Spleen (tissue), 11 donors: Measurements from ENCODE around the gene CLOCK. TPM values are rescaled to one million over a fixed set of nuclear protein-coding genes. Genes with fewer than 3 reads are reported as not detected.

Experiments used
- DNase-seq: peaks from one replicate; pipeline ENCODE4 v3.0.0-alpha.2; 2020
- H3K27ac ChIP-seq, 8 donors: fragments of 200-600 bp; sonication (generic) in 7 of 8; 1 replicate in 4 of 8; 2 replicates in 4 of 8; pipeline versions ENCODE4 v1.5.0 to v1.8.0; 2016 to 2021; ENCODE audit warnings: inconsistent platforms in 4 of 8, mild to moderate bottlenecking in 4 of 8, moderate library complexity in 1 of 8
- H3K27me3 ChIP-seq, 7 donors: fragments of 200-600 bp; sonication (generic) in 6 of 7; replicated peaks in 1 of 7; 1 replicate in 4 of 7; 2 replicates in 3 of 7; pipeline versions ENCODE4 v1.5.0 to v1.8.0; 2016 to 2021; ENCODE audit warnings: inconsistent platforms in 3 of 7, mild to moderate bottlenecking in 1 of 7
- H3K36me3 ChIP-seq, 6 donors: fragments of 200-600 bp; sonication (generic) in 5 of 6; 1 replicate in 4 of 6; 2 replicates in 2 of 6; pipeline versions ENCODE4 v1.5.0 to v1.8.0; 2016 to 2021; ENCODE audit warnings: inconsistent platforms in 2 of 6
- H3K4me1 ChIP-seq, 6 donors: fragments of 200-600 bp; sonication (generic) in 5 of 6; 1 replicate in 3 of 6; 2 replicates in 3 of 6; pipeline versions ENCODE4 v1.5.0 to v1.8.0; 2016 to 2021; ENCODE audit warnings: inconsistent platforms in 3 of 6
- H3K4me3 ChIP-seq, 8 donors: fragments of 200-600 bp; sonication (generic) in 7 of 8; 1 replicate in 4 of 8; 2 replicates in 4 of 8; pipeline versions ENCODE4 v1.5.0 to v1.8.0; 2016 to 2021; ENCODE audit warnings: inconsistent platforms in 4 of 8, mild to moderate bottlenecking in 4 of 8, moderate library complexity in 2 of 8
- H3K9me3 ChIP-seq, 8 donors: fragments of 200-600 bp; sonication (generic) in 7 of 8; 1 replicate in 4 of 8; 2 replicates in 4 of 8; pipeline versions ENCODE4 v1.5.0 to v1.8.0; 2016 to 2021; ENCODE audit warnings: inconsistent platforms in 4 of 8
- POLR2A ChIP-seq, 3 donors: fragments of 450-650 bp; IDR thresholded peaks; one replicate each; pipeline ENCODE4 v1.5.1; 2017; ENCODE audit warnings: antibody characterized with exemption in 3 of 3, mild to moderate bottlenecking in 1 of 3
- POLR2AphosphoS5 ChIP-seq, 3 donors: sonication (generic); formaldehyde crosslinking; IDR thresholded peaks; one replicate each; pipeline ENCODE4 v1.5.1; 2017; ENCODE audit warnings: antibody characterized with exemption in 3 of 3
- WGBS, 5 donors: extraction: QIAGEN DNeasy Blood & Tissue Kit in 3 of 5; methylation state at CpG; one replicate each; pipeline versions ENCODE4 v1.1.5 to v1.1.7; 2013 to 2018; 5-methylcytosine and 5-hydroxymethylcytosine counted together
- intact Hi-C: fragments of 100-400 bp; cut with DNase I; formaldehyde crosslinking; loops from one replicate; pipeline ENCODE4 v1.15.0; 2023; ENCODE audit warnings: low total_unique reads
- polyA plus RNA-seq, 3 donors: library from polyadenylated mRNA; stranded (reverse); fragments of 200-250 nt; gene quantifications; one replicate each; pipeline ENCODE4 v1.2.1, GENCODE V29; 2013
- total RNA-seq, 7 donors: library from RNA; depleted of rRNA in 3 of 7; stranded (reverse); fragments of >200 nt in 3 of 7; fragmentation: NEBNext Ultra II Directional in 4 of 7; extraction: Animal tissue kit (Norgen Biotek cat#: 25700) in 4 of 7; gene quantifications; one replicate each; pipeline versions ENCODE4 v1.1.0 to v1.2.1, GENCODE V29; 2016 to 2021
- TF ChIP-seq, protein P1 (sequence below), 11 experiments: fragments of 200-600 bp in 7 of 11; fragments of 450-650 bp in 4 of 11; sonication (generic) in 4 of 11; IDR thresholded peaks in 8 of 11; conservative IDR thresholded peaks in 3 of 11; 1 replicate in 7 of 11; 2 replicates in 4 of 11; pipeline versions ENCODE4 v1.4.0 to v1.8.0; 2016 to 2021; ENCODE audit warnings: antibody characterized with exemption in 11 of 11, inconsistent platforms in 4 of 11, mild to moderate bottlenecking in 1 of 11
- donor health status: healthy with polysubstance abuse.
- donor health status: DM: no; HTN: no; CAD: no; lungs with moderate emphysema.
- donor health status: DM: no; HTN: no; CAD: no.
- donor health status: Bipolar disorder and iron deficiency.
- donor health status: healthy.
- donor health status: DM: no; HTN: no; CAD: no.
- donor health status: DM: yes; HTN: yes; CAD: no.

CLOCK gene
- total and polyA plus RNA-seq, 10 donors = 1.9 to 29.4 (median 18.1) TPM

DNA sequence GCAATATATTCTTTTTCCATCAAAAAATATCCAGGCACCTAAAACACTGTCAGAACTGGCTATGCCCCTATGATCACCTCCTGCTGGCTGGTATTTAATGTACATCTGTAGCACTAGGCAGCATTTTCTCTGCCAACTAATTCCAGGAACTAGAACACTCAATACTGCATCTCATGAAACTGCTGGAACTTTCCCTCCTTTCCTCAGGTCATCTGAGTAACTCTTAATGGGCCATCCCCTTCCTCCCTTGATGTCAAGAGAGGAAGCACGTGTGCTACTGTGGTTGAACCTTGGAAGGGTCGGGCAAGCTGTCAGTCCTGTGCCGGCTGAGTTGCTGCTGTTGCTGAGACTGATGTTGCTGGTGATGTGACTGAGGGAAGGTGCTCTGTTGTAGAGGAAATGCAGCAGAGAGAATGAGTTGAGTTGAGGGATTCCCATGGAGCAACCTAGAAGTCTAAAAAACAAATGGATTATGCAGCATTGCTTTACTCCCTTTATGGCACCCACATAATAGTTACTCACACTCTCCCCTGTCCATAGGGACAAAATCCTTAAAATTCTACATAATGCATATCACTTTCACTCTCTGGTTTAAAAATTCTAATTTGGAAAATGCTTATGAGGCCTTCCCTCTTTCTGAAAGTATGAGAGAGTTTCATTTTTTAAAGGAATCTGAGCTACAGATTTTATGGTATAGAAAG lies 111.4 kb downstream of the CLOCK start:
- Histone ChIP-seq H3K4me1 (peaks cover 0 to 11% (median 5%) of the 10 kb centered on the region in 6 donors), H3K27ac (peak overlapping the region in 1 of 8 donors; percentile 59), H3K27me3 (no peaks in the 10 kb centered on the region), H3K4me3 (no peak overlapping the region), H3K9me3 (no peaks in the 10 kb centered on the region), H3K36me3 (peaks cover 0 to 92% (median 34%) of the 10 kb centered on the region in 6 donors)
- intact Hi-C loops = no loop called here
- TF ChIP-seq, protein P1, sequence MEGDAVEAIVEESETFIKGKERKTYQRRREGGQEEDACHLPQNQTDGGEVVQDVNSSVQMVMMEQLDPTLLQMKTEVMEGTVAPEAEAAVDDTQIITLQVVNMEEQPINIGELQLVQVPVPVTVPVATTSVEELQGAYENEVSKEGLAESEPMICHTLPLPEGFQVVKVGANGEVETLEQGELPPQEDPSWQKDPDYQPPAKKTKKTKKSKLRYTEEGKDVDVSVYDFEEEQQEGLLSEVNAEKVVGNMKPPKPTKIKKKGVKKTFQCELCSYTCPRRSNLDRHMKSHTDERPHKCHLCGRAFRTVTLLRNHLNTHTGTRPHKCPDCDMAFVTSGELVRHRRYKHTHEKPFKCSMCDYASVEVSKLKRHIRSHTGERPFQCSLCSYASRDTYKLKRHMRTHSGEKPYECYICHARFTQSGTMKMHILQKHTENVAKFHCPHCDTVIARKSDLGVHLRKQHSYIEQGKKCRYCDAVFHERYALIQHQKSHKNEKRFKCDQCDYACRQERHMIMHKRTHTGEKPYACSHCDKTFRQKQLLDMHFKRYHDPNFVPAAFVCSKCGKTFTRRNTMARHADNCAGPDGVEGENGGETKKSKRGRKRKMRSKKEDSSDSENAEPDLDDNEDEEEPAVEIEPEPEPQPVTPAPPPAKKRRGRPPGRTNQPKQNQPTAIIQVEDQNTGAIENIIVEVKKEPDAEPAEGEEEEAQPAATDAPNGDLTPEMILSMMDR (IDR thresholded peaks at IDR 0.05 in 8 of 11, conservative IDR thresholded peaks at IDR 0.05 in 3 of 11) = no peak
- TF ChIP-seq POLR2AphosphoS5 (IDR thresholded peaks at IDR 0.05) = peak in 1 of 3 donors; percentile 44
- no peak for DNase-seq
- WGBS, 5 donors = 4 to 11% (median 6%) methylated on average over 3 of the region's 3 CpGs

DNA sequence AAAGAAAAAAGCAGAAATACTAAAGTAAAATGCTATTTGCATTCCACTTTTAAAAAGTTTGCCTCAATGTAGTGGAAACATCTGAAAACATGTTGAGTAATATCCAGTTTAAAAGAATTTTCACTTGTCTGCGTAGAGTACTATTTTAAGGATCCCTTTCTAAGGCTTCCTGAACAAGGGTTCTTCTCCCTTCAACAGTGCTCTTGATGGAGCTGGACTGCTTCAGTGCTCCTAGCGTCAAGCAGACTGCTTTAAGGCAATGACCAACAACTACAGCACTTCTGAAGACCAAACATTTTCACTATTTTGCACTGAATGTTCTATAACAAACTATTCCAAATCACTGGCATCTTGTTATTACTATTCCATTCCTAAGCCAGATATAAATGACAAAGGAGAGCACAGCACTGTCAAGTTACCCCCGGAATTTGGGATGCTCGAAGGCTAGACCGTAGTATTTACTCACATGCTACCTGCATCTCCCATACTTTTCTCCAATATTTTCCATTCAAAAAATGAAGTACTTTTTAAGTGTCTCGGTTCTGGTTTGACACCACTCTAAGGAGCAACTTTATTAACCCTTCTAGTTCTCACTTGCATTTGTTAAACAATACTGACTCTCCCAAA lies 114.9 kb downstream of the CLOCK start:
- no peak overlapping the region for H3K27ac ChIP-seq
- no peak for DNase-seq
- intact Hi-C loops = no loop called here
- no peaks in the 10 kb centered on the region for H3K9me3 ChIP-seq
- no peak overlapping the region for H3K4me3 ChIP-seq
- H3K36me3 ChIP-seq = peaks cover 0 to 97% (median 50%) of the 10 kb centered on the region in 6 donors
- peaks cover 0 to 11% (median 5%) of the 10 kb centered on the region in 6 donors for H3K4me1 ChIP-seq
- no peak for TF ChIP-seq POLR2A (IDR thresholded peaks at IDR 0.05)
- peak in 1 of 3 donors; percentile 6 for TF ChIP-seq POLR2AphosphoS5 (IDR thresholded peaks at IDR 0.05)
- TF ChIP-seq, protein P1 (IDR thresholded peaks at IDR 0.05 in 8 of 11, conservative IDR thresholded peaks at IDR 0.05 in 3 of 11) = no peak
- WGBS, 5 donors = 76 to 91% (median 79%) methylated on average over 6 of the region's 6 CpGs
- H3K27me3 ChIP-seq = no peaks in the 10 kb centered on the region

DNA sequence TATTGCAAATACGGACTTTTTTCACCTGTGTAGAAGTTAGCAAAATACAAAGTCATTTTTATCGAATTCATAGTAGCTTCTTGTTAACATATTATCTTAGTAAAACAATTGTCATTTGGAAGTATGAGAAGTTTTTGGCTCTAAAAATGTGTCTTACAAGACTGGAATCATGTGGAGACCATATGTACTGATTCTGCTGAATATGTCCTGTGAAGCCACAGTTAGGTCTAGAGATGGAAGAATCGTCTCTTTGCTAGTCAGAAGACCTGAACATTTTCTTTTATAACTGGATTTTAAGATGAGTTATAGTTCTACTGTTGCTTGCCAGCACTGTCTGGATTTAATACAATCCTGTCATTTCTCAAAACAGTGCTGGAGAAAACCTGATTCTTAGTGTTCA lies 121.9 kb downstream of the CLOCK start:
- TF ChIP-seq, protein P1 (IDR thresholded peaks at IDR 0.05 in 8 of 11, conservative IDR thresholded peaks at IDR 0.05 in 3 of 11) = no peak
- TF ChIP-seq POLR2A (IDR thresholded peaks at IDR 0.05) (no peak), POLR2AphosphoS5 (IDR thresholded peaks at IDR 0.05) (no peak)
- intact Hi-C loops = no loop called here
- Histone ChIP-seq H3K27me3 (no peaks in the 10 kb centered on the region), H3K27ac (no peak overlapping the region), H3K9me3 (no peaks in the 10 kb centered on the region), H3K4me3 (no peak overlapping the region), H3K36me3 (peaks cover 0 to 100% (median 81%) of the 10 kb centered on the region in 6 donors), H3K4me1 (no peaks in the 10 kb centered on the region)
- 92 to 96% (median 95%) methylated on average over 3 of the region's 3 CpGs for WGBS, 5 donors
- no peak for DNase-seq

GRCh38 chr4:55416176-55416575 lies 130.5 kb downstream of the CLOCK start:
- Histone ChIP-seq H3K27ac (no peak overlapping the region), H3K4me1 (no peaks in the 10 kb centered on the region), H3K9me3 (no peaks in the 10 kb centered on the region), H3K27me3 (no peaks in the 10 kb centered on the region), H3K4me3 (no peak overlapping the region), H3K36me3 (peaks cover 0 to 100% (median 80%) of the 10 kb centered on the region in 6 donors)
- WGBS, 5 donors = 93 to 94% (median 94%) methylated on average over 3 of the region's 3 CpGs
- TF ChIP-seq POLR2AphosphoS5 (IDR thresholded peaks at IDR 0.05) (no peak), POLR2A (IDR thresholded peaks at IDR 0.05) (no peak)
- TF ChIP-seq, protein P1 (IDR thresholded peaks at IDR 0.05 in 8 of 11, conservative IDR thresholded peaks at IDR 0.05 in 3 of 11) = no peak
- intact Hi-C loops = no loop called here
- DNase-seq = no peak
